ENCODE results near the gene CTXND2. TPM values are rescaled to one million over a fixed set of nuclear protein-coding genes. Genes with fewer than 3 reads are reported as not detected.

Gene CTXND2
- total and polyA plus RNA-seq, 2 of the 13 experiments (the other 11 are each of a cell fraction or from before 2014, with no cell fraction given), result not detected

DNA sequence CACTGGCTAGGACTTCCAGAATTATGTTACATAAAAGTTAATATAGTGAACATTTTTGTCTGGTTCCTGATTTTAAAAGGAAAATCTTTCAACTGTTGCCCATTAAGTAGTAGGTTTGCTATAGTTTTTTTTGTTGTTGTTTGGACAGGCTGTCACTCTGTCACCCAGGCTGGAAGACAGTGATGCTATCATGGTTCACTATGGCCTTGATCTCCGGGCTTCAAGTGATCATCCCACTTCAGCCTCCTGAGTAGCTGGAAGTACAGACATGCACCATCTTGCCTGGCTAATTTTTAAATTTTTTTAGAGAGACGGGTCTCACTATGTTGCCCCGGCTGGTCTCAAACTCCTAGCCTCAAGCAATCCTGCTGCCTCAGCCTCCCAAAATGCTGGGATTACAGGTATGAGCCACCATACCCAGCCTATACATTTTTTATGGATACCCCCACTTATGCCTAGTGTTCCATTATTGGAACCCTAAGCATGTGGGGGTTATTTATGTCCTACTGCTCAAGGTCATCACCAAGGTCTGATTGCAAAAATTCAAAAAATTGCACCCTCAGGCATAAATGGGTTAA is 6.5 kb downstream of the CTXND2 start:
- in situ Hi-C loops (cut with HindIII; ENCODE audit: extremely low pct_ligation_motif_present, low pct_unique_long_range_greater_than_20kb) (no loop called here), intact Hi-C loops (cut with micrococcal nuclease; ENCODE audit: unreplicated experiment) (no loop called here)
- Histone ChIP-seq H3K79me2 (ENCODE audit: insufficient read depth, low read length) (no peaks in the 10 kb centered on the region), H3K4me2 (ENCODE audit: low read depth, low read length) (no peak overlapping the region), H3K9ac (ENCODE audit: insufficient read depth, low read depth, low read length) (no peak overlapping the region), H3K27ac (ENCODE audit: extremely low read length, insufficient read depth, low read length) (no peak overlapping the region), H2AFZ (ENCODE audit: low read length) (no peak overlapping the region), H3K9me3 (ENCODE audit: low read length) (no peaks in the 10 kb centered on the region), H3K4me3 (replicated peaks in 1 of 3; ENCODE audit: insufficient read depth in 1 of 3, low read depth in 2 of 3, low read length in 3 of 3) (no peak overlapping the region), H3K27me3 (ENCODE audit: control insufficient read depth in 1 of 2, insufficient read depth in 2 of 2, low read length in 2 of 2) (no peaks in the 10 kb centered on the region), H3K4me1 (ENCODE audit: insufficient read depth, low read length) (peaks cover 8% of the 10 kb centered on the region; the same call in 1 of the 2 replicates), H4K20me1 (ENCODE audit: insufficient read depth, low read length) (no peaks in the 10 kb centered on the region), H3K36me3 (replicated peaks in 1 of 2; ENCODE audit: control insufficient read depth in 1 of 2, insufficient read depth in 2 of 2, low read length in 2 of 2) (no peaks in the 10 kb centered on the region)
- no peak for ATAC-seq
- no TSS peak for BruUV-seq (replicated peaks)
- POLR2A ChIA-PET, result no interaction called here
- 56% methylated on average over 3 of the region's 3 CpGs for WGBS (ENCODE audit: low lambda C conversion rate)
- no peak for TF ChIP-seq MED8 (CRISPR knock-in tag; IDR thresholded peaks at IDR 0.05; ENCODE audit: insufficient replicate concordance)
- no peak for TF ChIP-seq HOXA9 (CRISPR knock-in tag; IDR thresholded peaks at IDR 0.05; ENCODE audit: borderline replicate concordance)
- TF ChIP-seq MLX (CRISPR knock-in tag; IDR thresholded peaks at IDR 0.05), result no peak
- no peak for TF ChIP-seq EZH2 (conservative IDR thresholded peaks at IDR 0.05; ENCODE audit: low read depth, low read length)
- no peak for TF ChIP-seq MTA3 (CRISPR knock-in tag; IDR thresholded peaks at IDR 0.05)
- TF ChIP-seq ZNF121 (CRISPR knock-in tag; IDR thresholded peaks at IDR 0.05), result peak; percentile 29; the same call in 1 of the 2 replicates
- no peak for DNase-seq (ENCODE audit: low spot score)
- FAIRE-seq, result no peak
- CTCF ChIA-PET (ENCODE audit: low intra/inter-chr PET ratio, low total read pairs), result no interaction called here

- H3K79me2 ChIP-seq (ENCODE audit: insufficient read depth, low read length), result no peaks in the 10 kb centered on the region
- peaks cover 8% of the 10 kb centered on the region; the same call in 1 of the 2 replicates for H3K4me1 ChIP-seq (ENCODE audit: insufficient read depth, low read length)
- no peaks in the 10 kb centered on the region for H3K36me3 ChIP-seq (replicated peaks in 1 of 2; ENCODE audit: control insufficient read depth in 1 of 2, insufficient read depth in 2 of 2, low read length in 2 of 2)
- no peak overlapping the region for H3K4me3 ChIP-seq (replicated peaks in 1 of 3; ENCODE audit: insufficient read depth in 1 of 3, low read depth in 2 of 3, low read length in 3 of 3)
- H2AFZ ChIP-seq (ENCODE audit: low read length), result no peak overlapping the region
- no peaks in the 10 kb centered on the region for H3K9me3 ChIP-seq (ENCODE audit: low read length)
- in situ Hi-C loops (cut with HindIII; ENCODE audit: extremely low pct_ligation_motif_present, low pct_unique_long_range_greater_than_20kb), result no loop called here
- TF ChIP-seq FOSL2 (CRISPR knock-in tag; IDR thresholded peaks at IDR 0.05) (peak; percentile 35; the same call in 1 of the 2 replicates), RFX5 (IDR thresholded peaks at IDR 0.05; ENCODE audit: low read depth, low read length) (peak; percentile 74; the same call in 1 of the 2 replicates), ZIK1 (CRISPR knock-in tag; IDR thresholded peaks at IDR 0.05; ENCODE audit: borderline replicate concordance, low read depth) (no peak), ZNF446 (CRISPR knock-in tag; IDR thresholded peaks at IDR 0.05) (no peak)
- peak; percentile 54 for ATAC-seq
- 37% methylated on average over 4 of the region's 4 CpGs for WGBS (ENCODE audit: low lambda C conversion rate)
- BruUV-seq (replicated peaks), result no TSS peak
- DNase-seq (ENCODE audit: low spot score), result peak; percentile 13
- no peaks in the 10 kb centered on the region for H4K20me1 ChIP-seq (ENCODE audit: insufficient read depth, low read length)
- intact Hi-C loops (cut with micrococcal nuclease; ENCODE audit: unreplicated experiment), result no loop called here
- ChIA-PET CTCF (ENCODE audit: low intra/inter-chr PET ratio, low total read pairs) (no interaction called here), POLR2A (no interaction called here)
- H3K4me2 ChIP-seq (ENCODE audit: low read depth, low read length), result no peak overlapping the region
- no peak overlapping the region for H3K27ac ChIP-seq (ENCODE audit: extremely low read length, insufficient read depth, low read length)
- FAIRE-seq, result no peak
- no peak overlapping the region for H3K9ac ChIP-seq (ENCODE audit: insufficient read depth, low read depth, low read length)
- H3K27me3 ChIP-seq (ENCODE audit: control insufficient read depth in 1 of 2, insufficient read depth in 2 of 2, low read length in 2 of 2), result no peaks in the 10 kb centered on the region
Measured at GRCh38 chr1:150895618-150896017, 8.7 kb downstream of the CTXND2 start.
